Measurements from ENCODE around the gene SEZ6L. TPM values are rescaled to one million over a fixed set of nuclear protein-coding genes. Genes with fewer than 3 reads are reported as not detected.

Gene SEZ6L
- total and polyA plus RNA-seq, 7 donors: 0.49 to 2.1 (median 0.83) TPM; not detected in 2

DNA sequence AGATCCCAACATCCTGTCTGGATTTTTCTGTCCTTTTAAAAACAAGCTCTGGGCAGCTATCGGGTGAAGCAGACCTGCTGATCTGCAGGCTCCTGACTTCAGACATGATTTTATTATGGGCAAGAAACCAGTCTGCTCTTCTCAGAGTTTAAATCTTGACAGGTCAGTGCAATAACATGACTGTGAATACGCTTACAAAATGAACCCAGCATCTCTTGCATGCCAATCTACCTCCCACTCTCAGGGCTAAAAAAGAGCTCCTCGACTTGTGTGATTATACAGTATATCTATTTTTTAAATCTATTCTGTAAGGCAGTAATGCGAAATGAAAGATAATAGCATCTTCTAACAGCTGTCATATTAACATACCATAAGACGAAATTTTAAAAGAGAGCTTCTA is 241.1 kb downstream of the SEZ6L start:
- Histone ChIP-seq H3K4me1 (no peaks in the 10 kb centered on the region), H3K27ac (no peak overlapping the region), H3K9me3 (no peaks in the 10 kb centered on the region), H3K36me3 (no peaks in the 10 kb centered on the region), H3K4me3 (no peak overlapping the region), H3K27me3 (peaks cover 0 to 2% (median 0%) of the 10 kb centered on the region in 3 donors)
- no peak for TF ChIP-seq EP300 (IDR thresholded peaks at IDR 0.05)
- no peak for TF ChIP-seq POLR2A (IDR thresholded peaks at IDR 0.05)
- WGBS, 2 donors: 72 to 77% methylated on average over 5 of the region's 5 CpGs
- intact Hi-C loops (cut with DNase I): no loop called here
- DNase-seq: no peak

DNA sequence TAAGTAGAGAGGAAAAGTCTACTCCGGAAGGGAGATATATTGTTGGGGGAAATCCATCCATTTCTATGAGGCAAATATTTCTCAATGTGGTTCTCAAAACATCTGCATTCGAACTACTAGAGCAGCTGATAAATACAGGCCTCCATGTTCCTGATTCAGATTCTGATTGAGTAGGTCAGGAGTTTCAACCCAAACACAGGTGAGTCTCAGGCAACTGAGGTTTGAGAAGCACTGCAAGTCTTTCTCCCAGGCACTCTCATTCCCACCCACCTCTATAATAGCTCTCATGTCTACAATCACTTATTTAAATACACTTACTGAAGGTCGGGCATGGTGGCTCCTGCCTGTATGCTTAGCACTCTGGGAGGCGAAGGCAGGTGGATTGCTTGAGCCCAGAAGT is 245.1 kb downstream of the SEZ6L start:
- 80 to 87% methylated on average over 4 of the region's 4 CpGs for WGBS, 2 donors
- peaks cover 0 to 36% (median 36%) of the 10 kb centered on the region in 4 donors for H3K4me1 ChIP-seq
- no peaks in the 10 kb centered on the region for H3K36me3 ChIP-seq
- peaks cover 0 to 2% (median 0%) of the 10 kb centered on the region in 3 donors for H3K27me3 ChIP-seq
- H3K27ac ChIP-seq: no peak overlapping the region
- no peak for DNase-seq
- intact Hi-C loops (cut with DNase I): no loop called here
- H3K4me3 ChIP-seq: no peak overlapping the region
- TF ChIP-seq POLR2AphosphoS5 (IDR thresholded peaks at IDR 0.05): no peak
- TF ChIP-seq EP300 (IDR thresholded peaks at IDR 0.05): no peak
- TF ChIP-seq, protein P1, sequence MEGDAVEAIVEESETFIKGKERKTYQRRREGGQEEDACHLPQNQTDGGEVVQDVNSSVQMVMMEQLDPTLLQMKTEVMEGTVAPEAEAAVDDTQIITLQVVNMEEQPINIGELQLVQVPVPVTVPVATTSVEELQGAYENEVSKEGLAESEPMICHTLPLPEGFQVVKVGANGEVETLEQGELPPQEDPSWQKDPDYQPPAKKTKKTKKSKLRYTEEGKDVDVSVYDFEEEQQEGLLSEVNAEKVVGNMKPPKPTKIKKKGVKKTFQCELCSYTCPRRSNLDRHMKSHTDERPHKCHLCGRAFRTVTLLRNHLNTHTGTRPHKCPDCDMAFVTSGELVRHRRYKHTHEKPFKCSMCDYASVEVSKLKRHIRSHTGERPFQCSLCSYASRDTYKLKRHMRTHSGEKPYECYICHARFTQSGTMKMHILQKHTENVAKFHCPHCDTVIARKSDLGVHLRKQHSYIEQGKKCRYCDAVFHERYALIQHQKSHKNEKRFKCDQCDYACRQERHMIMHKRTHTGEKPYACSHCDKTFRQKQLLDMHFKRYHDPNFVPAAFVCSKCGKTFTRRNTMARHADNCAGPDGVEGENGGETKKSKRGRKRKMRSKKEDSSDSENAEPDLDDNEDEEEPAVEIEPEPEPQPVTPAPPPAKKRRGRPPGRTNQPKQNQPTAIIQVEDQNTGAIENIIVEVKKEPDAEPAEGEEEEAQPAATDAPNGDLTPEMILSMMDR (IDR thresholded peaks at IDR 0.05): no peak
- no peak for TF ChIP-seq POLR2A (IDR thresholded peaks at IDR 0.05)
- no peaks in the 10 kb centered on the region for H3K9me3 ChIP-seq

DNA sequence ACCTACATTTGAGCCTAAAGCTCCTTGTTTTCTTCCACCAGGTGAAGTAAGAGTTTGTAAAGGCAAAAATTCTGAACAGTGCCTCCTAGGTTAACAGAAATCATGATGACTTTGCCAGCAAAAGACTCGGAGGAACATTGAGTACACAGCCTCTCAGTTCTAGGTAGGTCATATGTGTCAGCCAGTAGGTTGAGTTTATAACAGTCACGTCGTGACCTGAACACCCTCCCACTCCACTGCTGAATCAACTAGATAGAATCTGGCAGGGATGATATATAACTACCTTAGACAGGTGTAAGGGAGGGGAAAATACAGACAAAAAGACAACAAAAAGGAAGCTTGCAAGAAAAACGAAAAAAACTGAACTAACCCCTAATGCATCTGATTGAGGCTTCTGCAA is 247.0 kb downstream of the SEZ6L start:
- H3K36me3 ChIP-seq: no peaks in the 10 kb centered on the region
- TF ChIP-seq POLR2AphosphoS5 (IDR thresholded peaks at IDR 0.05): no peak
- TF ChIP-seq, protein P1 (IDR thresholded peaks at IDR 0.05): no peak
- no peak for TF ChIP-seq POLR2A (IDR thresholded peaks at IDR 0.05)
- no peak for TF ChIP-seq EP300 (IDR thresholded peaks at IDR 0.05)
- peaks cover 0 to 2% (median 0%) of the 10 kb centered on the region in 3 donors for H3K27me3 ChIP-seq
- H3K4me3 ChIP-seq: no peak overlapping the region
- H3K4me1 ChIP-seq: peaks cover 0 to 43% (median 42%) of the 10 kb centered on the region in 4 donors
- intact Hi-C loops (cut with DNase I): loop anchor here (5.0 kb wide), 1 partner anchor 46 kb away; no protein-coding TSS in a partner anchor
- no peak for DNase-seq
- H3K9me3 ChIP-seq: no peaks in the 10 kb centered on the region
- H3K27ac ChIP-seq: peak overlapping the region in 1 of 4 donors; percentile 69
- WGBS, 2 donors: 26 to 70% methylated on average over 4 of the region's 4 CpGs

DNA sequence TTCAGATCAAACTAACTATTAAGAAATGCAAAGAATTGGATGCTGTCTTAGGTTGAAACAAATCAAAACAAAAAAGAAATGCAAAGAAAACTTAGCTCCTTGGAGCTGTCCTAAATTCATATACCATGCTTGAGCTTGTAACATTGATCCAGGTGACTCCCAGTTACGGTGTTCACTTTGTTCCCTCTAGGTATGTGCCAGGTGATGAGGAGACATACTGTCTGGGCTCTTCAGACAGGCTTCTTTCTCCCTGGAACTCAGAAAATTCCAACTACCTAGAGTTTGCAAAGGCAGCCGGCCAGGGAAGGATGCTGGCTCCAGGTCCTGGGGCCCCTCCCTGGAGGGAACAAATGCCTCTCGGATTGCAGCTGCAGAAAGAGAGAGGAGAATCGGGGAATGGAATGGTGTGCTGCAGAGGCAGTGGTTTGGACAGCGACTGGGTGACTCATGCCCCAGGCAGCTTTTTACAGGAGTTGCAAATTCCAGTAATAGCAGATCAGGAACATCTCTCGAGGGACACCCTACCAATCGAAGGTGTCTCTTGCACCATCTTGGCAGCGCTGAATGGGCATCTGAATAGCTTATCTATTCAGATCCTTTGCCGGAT is 247.5 kb downstream of the SEZ6L start:
- peaks cover 0 to 43% (median 42%) of the 10 kb centered on the region in 4 donors for H3K4me1 ChIP-seq
- intact Hi-C loops (cut with DNase I): loop anchor here (5.0 kb wide), 1 partner anchor 46 kb away; no protein-coding TSS in a partner anchor
- 30 to 56% methylated on average over 9 of the region's 9 CpGs for WGBS, 2 donors
- TF ChIP-seq POLR2AphosphoS5 (IDR thresholded peaks at IDR 0.05) (no peak), POLR2A (IDR thresholded peaks at IDR 0.05) (no peak), EP300 (IDR thresholded peaks at IDR 0.05) (no peak)
- TF ChIP-seq, protein P1 (IDR thresholded peaks at IDR 0.05): no peak
- H3K27me3 ChIP-seq: peaks cover 0 to 2% (median 0%) of the 10 kb centered on the region in 3 donors
- no peaks in the 10 kb centered on the region for H3K9me3 ChIP-seq
- no peak overlapping the region for H3K4me3 ChIP-seq
- no peaks in the 10 kb centered on the region for H3K36me3 ChIP-seq
- H3K27ac ChIP-seq: peak overlapping the region in 3 of 4 donors; percentile 67 to 72 (median 69)
- DNase-seq: no peak

DNA sequence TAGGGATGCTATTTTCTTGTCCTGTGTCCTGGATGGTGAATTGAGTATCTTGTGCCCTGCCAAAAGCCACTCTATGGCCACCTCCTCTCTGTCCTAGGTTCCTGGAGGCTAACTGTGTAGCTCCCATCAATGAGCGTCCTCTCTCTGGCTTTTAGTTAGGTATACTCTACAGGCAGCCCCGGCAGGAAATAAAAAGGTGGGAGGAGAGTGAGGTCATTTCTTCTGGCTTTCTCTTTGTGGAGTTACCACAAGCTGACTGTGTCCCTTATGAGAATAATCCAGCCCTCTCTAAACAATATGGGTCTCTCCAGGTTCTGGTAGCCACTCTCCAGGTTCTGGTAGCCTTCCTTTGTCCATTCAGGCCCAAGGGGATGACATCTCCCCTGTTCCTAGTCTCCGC is 248.1 kb downstream of the SEZ6L start:
- no peaks in the 10 kb centered on the region for H3K36me3 ChIP-seq
- H3K27me3 ChIP-seq: no peaks in the 10 kb centered on the region
- intact Hi-C loops (cut with DNase I): loop anchor here (5.0 kb wide), 1 partner anchor 45 kb away; no protein-coding TSS in a partner anchor
- peak overlapping the region in 3 of 4 donors; percentile 67 to 72 (median 69) for H3K27ac ChIP-seq
- no peak for DNase-seq
- TF ChIP-seq, protein P1 (IDR thresholded peaks at IDR 0.05): no peak
- TF ChIP-seq POLR2A (IDR thresholded peaks at IDR 0.05): no peak
- no peak for TF ChIP-seq POLR2AphosphoS5 (IDR thresholded peaks at IDR 0.05)
- TF ChIP-seq EP300 (IDR thresholded peaks at IDR 0.05): no peak
- peaks cover 0 to 43% (median 42%) of the 10 kb centered on the region in 4 donors for H3K4me1 ChIP-seq
- WGBS, 2 donors: 71 to 80% methylated on average over 3 of the region's 3 CpGs
- no peak overlapping the region for H3K4me3 ChIP-seq
- no peaks in the 10 kb centered on the region for H3K9me3 ChIP-seq
